K562 (cell line): ENCODE data around the gene GALK2. TPM values are rescaled to one million over a fixed set of nuclear protein-coding genes. Genes with fewer than 3 reads are reported as not detected.

Experiments
- BDP1 ChIP-seq: IDR thresholded peaks from 3 replicates; pipeline ENCODE4 v1.6.1; 2011; ENCODE audit not compliant: insufficient read length, insufficient read depth
- CGGBP1 ChIP-seq: fragments of 250-450 bp; sonication (Bioruptor Pico); IDR thresholded peaks from 2 replicates; pipeline ENCODE4 v1.9.0; 2021; ENCODE audit warnings: mild to moderate bottlenecking
- CSDE1 ChIP-seq, 2 experiments: fragments of 450-650 bp; IDR thresholded peaks; 2 replicates each; pipeline ENCODE4 v1.6.1; 2016; ENCODE audit warnings: mild to moderate bottlenecking in 1 of 2
- E2F1 ChIP-seq: sonication (generic); formaldehyde crosslinking; IDR thresholded peaks from 2 replicates; pipeline ENCODE4 v1.8.1; 2023; ENCODE audit warnings: mild to moderate bottlenecking, missing genetic modification reagents, moderate library complexity
- GABPB1 ChIP-seq: sonication (generic); formaldehyde crosslinking; IDR thresholded peaks from 2 replicates; pipeline ENCODE4 v1.8.0; 2022; ENCODE audit warnings: mild to moderate bottlenecking, missing genetic modification reagents
- KDM5B ChIP-seq: fragments of 200-600 bp; sonication (generic); IDR thresholded peaks from 2 replicates; pipeline ENCODE4 v1.6.1; 2012; ENCODE audit warnings: low read depth, mild to moderate bottlenecking, moderate library complexity, low read length, control low read depth, inconsistent platforms; ENCODE audit not compliant: insufficient replicate concordance
- NCOA2 ChIP-seq, 2 experiments: fragments of 450-650 bp; IDR thresholded peaks; 2 replicates each; pipeline ENCODE4 v1.6.1; 2018; ENCODE audit warnings: mild to moderate bottlenecking in 2 of 2, moderate library complexity in 1 of 2; ENCODE audit not compliant: partially characterized antibody in 2 of 2
- RBFOX2 ChIP-seq: fragments of 200-400 bp; formaldehyde crosslinking; IDR thresholded peaks from 2 replicates; pipeline ENCODE4 v1.6.1; 2017; ENCODE audit warnings: low read depth, mild to moderate bottlenecking, low read length, moderate library complexity
- RHOXF2B ChIP-seq: fragments of 250-450 bp; sonication (Bioruptor Pico); conservative IDR thresholded peaks from 2 replicates; pipeline ENCODE4 v1.5.1; 2021
- SIN3A ChIP-seq, 2 experiments: fragments of 150-350 bp in 1 of 2; IDR thresholded peaks; 2 replicates each; pipeline ENCODE4 v1.6.1; 2011 to 2016; ENCODE audit warnings: borderline replicate concordance in 2 of 2, low read depth in 2 of 2, low read length in 2 of 2, mild to moderate bottlenecking in 2 of 2, moderate library complexity in 2 of 2; ENCODE audit not compliant: control insufficient read depth in 1 of 2
- ZBTB17 ChIP-seq: fragments of 450-650 bp; formaldehyde crosslinking; IDR thresholded peaks from 2 replicates; pipeline ENCODE4 v1.4.0; 2020; ENCODE audit warnings: mild to moderate bottlenecking
- ZNF146 ChIP-seq: IDR thresholded peaks from one replicate; pipeline ENCODE4 v1.6.1; 2018; ENCODE audit warnings: missing compliant biosample characterization; ENCODE audit not compliant: unreplicated experiment
- polyA plus RNA-seq, 8 experiments: library from polyadenylated mRNA; depleted of rRNA in 4 of 8; stranded (reverse) in 5 of 8; unstranded in 3 of 8; fragments of >200 nt; fragmentation: Nextera tagmentation in 2 of 8; fragmentation: Illumina TruSeq in 1 of 8; extraction: Ambion mirVana in 2 of 8; extraction: Trizol in 1 of 8; gene quantifications; 2 replicates each; pipeline versions ENCODE4 v1.2.1 to v1.2.3, GENCODE V29; 2011 to 2014; ENCODE audit warnings: inconsistent platforms in 1 of 8, missing spikeins in 1 of 8
- total RNA-seq, 7 experiments: library from RNA; depleted of rRNA in 6 of 7; stranded (reverse); fragments of >200 nt in 6 of 7; fragmentation: Illumina TruSeq in 2 of 7; extraction: Trizol in 2 of 7; gene quantifications; 2 replicates each; pipeline versions ENCODE4 v1.2.1 to v1.2.3, GENCODE V29; 2011 to 2021; ENCODE audit warnings: low replicate concordance in 1 of 7
- TF ChIP-seq, protein P1 (sequence below): fragments of 250-450 bp; sonication (Bioruptor Pico); IDR thresholded peaks from 2 replicates; pipeline ENCODE4 v1.4.0; 2020; ENCODE audit warnings: borderline replicate concordance
- TF ChIP-seq, protein P2 (sequence below): sonication (generic); formaldehyde crosslinking; IDR thresholded peaks from 2 replicates; pipeline ENCODE4 v1.8.1; 2023; ENCODE audit warnings: missing genetic modification reagents, mild to moderate bottlenecking, borderline replicate concordance
- TF ChIP-seq, protein P3 (sequence below): fragments of 450-650 bp; IDR thresholded peaks from 2 replicates; pipeline ENCODE4 v1.6.1; 2016; ENCODE audit warnings: borderline replicate concordance

The GALK2 gene
- total and polyA plus RNA-seq, 9 of the 15 experiments (the other 6 are each of a cell fraction or from before 2014, with no cell fraction given) = 32.8 to 82.0 (median 54.4) TPM

DNA sequence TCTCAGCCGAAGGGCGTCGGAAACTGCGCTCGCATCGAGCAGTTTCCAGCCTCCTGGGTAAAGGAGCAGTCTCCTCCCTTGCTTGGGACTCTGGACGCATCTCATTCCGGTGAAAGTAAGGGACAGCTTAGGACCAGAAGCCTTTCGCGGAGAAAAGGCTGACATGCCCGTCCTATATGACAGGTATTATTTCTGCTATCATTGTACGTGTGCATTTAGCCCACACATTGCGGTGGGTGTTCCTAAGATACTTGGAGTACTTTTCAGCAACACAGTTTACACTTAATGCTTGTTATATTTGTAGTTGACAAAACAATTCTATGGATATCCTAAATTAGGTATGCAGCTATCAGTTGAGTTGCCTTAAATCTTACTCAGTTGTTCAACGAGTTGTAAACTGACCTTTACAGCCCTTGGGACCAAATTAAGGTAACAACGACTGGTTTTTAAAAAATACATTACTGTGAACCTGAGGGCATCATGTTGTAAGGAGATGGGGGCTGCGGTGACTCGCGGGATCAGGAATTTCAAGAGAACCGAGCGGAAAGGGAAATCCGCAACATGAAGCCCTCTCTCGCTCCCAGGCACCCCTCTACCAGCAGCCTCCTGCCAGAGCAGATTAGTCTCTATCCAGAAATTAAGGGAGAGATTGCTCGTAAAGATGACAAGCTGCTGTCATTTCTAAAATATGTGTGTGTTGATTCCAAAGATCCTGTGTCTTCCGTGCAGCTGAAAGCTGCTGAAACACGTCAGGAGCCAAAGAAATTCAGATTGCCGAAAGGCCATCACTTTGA, 14.0 kb upstream of the GALK2 start (continued):
- TF ChIP-seq, protein P1, sequence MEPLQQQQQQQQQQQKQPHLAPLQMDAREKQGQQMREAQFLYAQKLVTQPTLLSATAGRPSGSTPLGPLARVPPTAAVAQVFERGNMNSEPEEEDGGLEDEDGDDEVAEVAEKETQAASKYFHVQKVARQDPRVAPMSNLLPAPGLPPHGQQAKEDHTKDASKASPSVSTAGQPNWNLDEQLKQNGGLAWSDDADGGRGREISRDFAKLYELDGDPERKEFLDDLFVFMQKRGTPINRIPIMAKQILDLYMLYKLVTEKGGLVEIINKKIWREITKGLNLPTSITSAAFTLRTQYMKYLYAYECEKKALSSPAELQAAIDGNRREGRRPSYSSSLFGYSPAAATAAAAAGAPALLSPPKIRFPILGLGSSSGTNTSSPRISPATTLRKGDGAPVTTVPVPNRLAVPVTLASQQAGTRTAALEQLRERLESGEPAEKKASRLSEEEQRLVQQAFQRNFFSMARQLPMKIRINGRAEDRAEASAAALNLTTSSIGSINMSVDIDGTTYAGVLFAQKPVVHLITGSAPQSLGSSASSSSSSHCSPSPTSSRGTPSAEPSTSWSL (CRISPR knock-in tag) = 0 out of 2 replicates have a peak, but pooled peaks have one; percentile 53
- no peak for TF ChIP-seq RHOXF2B (CRISPR knock-in tag)
- no peak for TF ChIP-seq BDP1
- TF ChIP-seq NCOA2 (IDR thresholded peaks at IDR 0.05; ENCODE audit: partially characterized antibody in 2 of 2) = no peak
- no peak for TF ChIP-seq ZBTB17 (CRISPR knock-in tag)
- no peak for TF ChIP-seq E2F1 (CRISPR knock-in tag)
- 0 out of 4 replicates have a peak, but pooled peaks of 1 of the 2 experiments have one; percentile 13 for TF ChIP-seq CSDE1 (IDR thresholded peaks at IDR 0.05)
- peak; percentile 6; the same call in 1 of the 2 replicates for TF ChIP-seq GABPB1
- peak in 1 of 2 experiments; percentile 18; a peak in 1 of 4 replicates for TF ChIP-seq SIN3A (IDR thresholded peaks at IDR 0.05; ENCODE audit: borderline replicate concordance in 2 of 2, control insufficient read depth in 1 of 2, low read depth in 2 of 2, low read length in 2 of 2)
- TF ChIP-seq, protein P2, sequence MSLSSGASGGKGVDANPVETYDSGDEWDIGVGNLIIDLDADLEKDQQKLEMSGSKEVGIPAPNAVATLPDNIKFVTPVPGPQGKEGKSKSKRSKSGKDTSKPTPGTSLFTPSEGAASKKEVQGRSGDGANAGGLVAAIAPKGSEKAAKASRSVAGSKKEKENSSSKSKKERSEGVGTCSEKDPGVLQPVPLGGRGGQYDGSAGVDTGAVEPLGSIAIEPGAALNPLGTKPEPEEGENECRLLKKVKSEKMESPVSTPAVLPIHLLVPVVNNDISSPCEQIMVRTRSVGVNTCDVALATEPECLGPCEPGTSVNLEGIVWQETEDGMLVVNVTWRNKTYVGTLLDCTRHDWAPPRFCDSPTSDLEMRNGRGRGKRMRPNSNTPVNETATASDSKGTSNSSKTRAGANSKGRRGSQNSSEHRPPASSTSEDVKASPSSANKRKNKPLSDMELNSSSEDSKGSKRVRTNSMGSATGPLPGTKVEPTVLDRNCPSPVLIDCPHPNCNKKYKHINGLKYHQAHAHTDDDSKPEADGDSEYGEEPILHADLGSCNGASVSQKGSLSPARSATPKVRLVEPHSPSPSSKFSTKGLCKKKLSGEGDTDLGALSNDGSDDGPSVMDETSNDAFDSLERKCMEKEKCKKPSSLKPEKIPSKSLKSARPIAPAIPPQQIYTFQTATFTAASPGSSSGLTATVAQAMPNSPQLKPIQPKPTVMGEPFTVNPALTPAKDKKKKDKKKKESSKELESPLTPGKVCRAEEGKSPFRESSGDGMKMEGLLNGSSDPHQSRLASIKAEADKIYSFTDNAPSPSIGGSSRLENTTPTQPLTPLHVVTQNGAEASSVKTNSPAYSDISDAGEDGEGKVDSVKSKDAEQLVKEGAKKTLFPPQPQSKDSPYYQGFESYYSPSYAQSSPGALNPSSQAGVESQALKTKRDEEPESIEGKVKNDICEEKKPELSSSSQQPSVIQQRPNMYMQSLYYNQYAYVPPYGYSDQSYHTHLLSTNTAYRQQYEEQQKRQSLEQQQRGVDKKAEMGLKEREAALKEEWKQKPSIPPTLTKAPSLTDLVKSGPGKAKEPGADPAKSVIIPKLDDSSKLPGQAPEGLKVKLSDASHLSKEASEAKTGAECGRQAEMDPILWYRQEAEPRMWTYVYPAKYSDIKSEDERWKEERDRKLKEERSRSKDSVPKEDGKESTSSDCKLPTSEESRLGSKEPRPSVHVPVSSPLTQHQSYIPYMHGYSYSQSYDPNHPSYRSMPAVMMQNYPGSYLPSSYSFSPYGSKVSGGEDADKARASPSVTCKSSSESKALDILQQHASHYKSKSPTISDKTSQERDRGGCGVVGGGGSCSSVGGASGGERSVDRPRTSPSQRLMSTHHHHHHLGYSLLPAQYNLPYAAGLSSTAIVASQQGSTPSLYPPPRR (CRISPR knock-in tag) = 0 out of 2 replicates have a peak, but pooled peaks have one; percentile 1
- TF ChIP-seq, protein P3, sequence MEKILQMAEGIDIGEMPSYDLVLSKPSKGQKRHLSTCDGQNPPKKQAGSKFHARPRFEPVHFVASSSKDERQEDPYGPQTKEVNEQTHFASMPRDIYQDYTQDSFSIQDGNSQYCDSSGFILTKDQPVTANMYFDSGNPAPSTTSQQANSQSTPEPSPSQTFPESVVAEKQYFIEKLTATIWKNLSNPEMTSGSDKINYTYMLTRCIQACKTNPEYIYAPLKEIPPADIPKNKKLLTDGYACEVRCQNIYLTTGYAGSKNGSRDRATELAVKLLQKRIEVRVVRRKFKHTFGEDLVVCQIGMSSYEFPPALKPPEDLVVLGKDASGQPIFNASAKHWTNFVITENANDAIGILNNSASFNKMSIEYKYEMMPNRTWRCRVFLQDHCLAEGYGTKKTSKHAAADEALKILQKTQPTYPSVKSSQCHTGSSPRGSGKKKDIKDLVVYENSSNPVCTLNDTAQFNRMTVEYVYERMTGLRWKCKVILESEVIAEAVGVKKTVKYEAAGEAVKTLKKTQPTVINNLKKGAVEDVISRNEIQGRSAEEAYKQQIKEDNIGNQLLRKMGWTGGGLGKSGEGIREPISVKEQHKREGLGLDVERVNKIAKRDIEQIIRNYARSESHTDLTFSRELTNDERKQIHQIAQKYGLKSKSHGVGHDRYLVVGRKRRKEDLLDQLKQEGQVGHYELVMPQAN = peak; percentile 83
- TF ChIP-seq RBFOX2 = no peak
- TF ChIP-seq KDM5B = peak; percentile 65
- TF ChIP-seq CGGBP1 (CRISPR knock-in tag) = no peak
- peak; percentile 20 for TF ChIP-seq ZNF146
